Small intestine (tissue), 7 donors: ENCODE measurements around the gene BTG4. TPM values are rescaled to one million over a fixed set of nuclear protein-coding genes. Genes with fewer than 3 reads are reported as not detected.

Experiments used
- DNase-seq, 2 donors: peaks; one replicate each; pipeline versions ENCODE4 v3.0.0 to v3.0.0-alpha.2; 2013
- FAIRE-seq: peaks from 2 replicates; lab custom pipeline; 2012; peaks lifted over from hg19 to GRCh38; lab: Jason Lieb, UNC
- H3K27ac ChIP-seq, 3 donors: one replicate each; pipeline ENCODE4 v1.5.1; 2013; ENCODE audit warnings: low read length in 2 of 3, mild to moderate bottlenecking in 2 of 3, control low read depth in 1 of 3, inconsistent platforms in 1 of 3, low read depth in 1 of 3, moderate library complexity in 1 of 3
- H3K27me3 ChIP-seq, 3 donors: one replicate each; pipeline ENCODE4 v1.6.1; 2013; ENCODE audit warnings: low read length in 3 of 3, inconsistent platforms in 1 of 3; ENCODE audit not compliant: control insufficient read depth in 3 of 3, insufficient read depth in 3 of 3
- H3K36me3 ChIP-seq, 3 donors: one replicate each; pipeline ENCODE4 v1.6.1; 2013; ENCODE audit warnings: low read length in 3 of 3, inconsistent platforms in 1 of 3, low read depth in 1 of 3, mild to moderate bottlenecking in 1 of 3, moderate library complexity in 1 of 3; ENCODE audit not compliant: control insufficient read depth in 3 of 3, insufficient read depth in 2 of 3
- H3K4me1 ChIP-seq, 3 donors: one replicate each; pipeline ENCODE4 v1.6.1; 2013; ENCODE audit warnings: low read length in 2 of 3, inconsistent platforms in 1 of 3, low read depth in 1 of 3, mild to moderate bottlenecking in 1 of 3, moderate library complexity in 1 of 3; ENCODE audit not compliant: control insufficient read depth in 3 of 3, insufficient read depth in 2 of 3
- H3K4me3 ChIP-seq, 3 donors: one replicate each; pipeline ENCODE4 v1.5.1; 2013; ENCODE audit warnings: low read length in 3 of 3, control low read depth in 1 of 3, inconsistent platforms in 1 of 3, low read depth in 1 of 3, mild to moderate bottlenecking in 1 of 3, moderate library complexity in 1 of 3
- H3K9me3 ChIP-seq, 2 donors: one replicate each; pipeline ENCODE4 v1.6.1; 2013; ENCODE audit warnings: low read depth in 1 of 2, low read length in 1 of 2; ENCODE audit not compliant: control insufficient read depth in 2 of 2, insufficient read depth in 1 of 2
- WGBS, 3 donors: extraction: QIAGEN DNeasy Blood & Tissue Kit; methylation state at CpG; one replicate each; pipeline ENCODE4 v1.1.7; 2013; 5-methylcytosine and 5-hydroxymethylcytosine counted together
- polyA plus RNA-seq, 4 donors: library from polyadenylated mRNA; stranded (reverse) in 3 of 4; unstranded in 1 of 4; fragments of 200-250 nt in 3 of 4; fragments of 120-200 nt in 1 of 4; gene quantifications; one replicate each; pipeline versions ENCODE4 v1.2.1 to v1.2.3, GENCODE V29; 2013
- donor health status: healthy with polysubstance abuse.
- donor health status: control.
- donor health status: control.
- donor health status: Bipolar disorder and iron deficiency.
- donor health status: healthy.

Gene BTG4
- polyA plus RNA-seq, 4 donors, result not detected

GRCh38 chr11:111452817-111453552 lies 59.2 kb downstream of the BTG4 start:
- Histone ChIP-seq H3K27me3 (peaks cover 0 to 6% (median 0%) of the 10 kb centered on the region in 3 donors), H3K4me1 (no peaks in the 10 kb centered on the region), H3K36me3 (no peaks in the 10 kb centered on the region), H3K9me3 (peaks cover 0 to 5% of the 10 kb centered on the region in 2 donors), H3K4me3 (no peak overlapping the region), H3K27ac (no peak overlapping the region)
- 63 to 69% (median 69%) methylated on average over 10 of the region's 10 CpGs for WGBS, 3 donors
- no peak for DNase-seq
- FAIRE-seq, result no peak

GRCh38 chr11:111452146-111452545 lies 60.0 kb downstream of the BTG4 start:
- Histone ChIP-seq H3K36me3 (no peaks in the 10 kb centered on the region), H3K27me3 (peaks cover 0 to 6% (median 0%) of the 10 kb centered on the region in 3 donors), H3K4me3 (no peak overlapping the region), H3K27ac (no peak overlapping the region), H3K9me3 (peaks cover 0 to 5% of the 10 kb centered on the region in 2 donors), H3K4me1 (no peaks in the 10 kb centered on the region)
- 93 to 94% (median 93%) methylated on average over 6 of the region's 6 CpGs for WGBS, 3 donors
- DNase-seq, result no peak
- FAIRE-seq, result no peak

GRCh38 chr11:111450480-111451320 lies 61.5 kb downstream of the BTG4 start:
- H3K9me3 ChIP-seq, result peaks cover 0 to 5% of the 10 kb centered on the region in 2 donors
- WGBS, 3 donors, result 79 to 89% (median 83%) methylated on average over 12 of the region's 12 CpGs
- H3K36me3 ChIP-seq, result no peaks in the 10 kb centered on the region
- FAIRE-seq (no peak), DNase-seq (no peak)
- no peaks in the 10 kb centered on the region for H3K4me1 ChIP-seq
- H3K27ac ChIP-seq, result no peak overlapping the region
- H3K27me3 ChIP-seq, result peaks cover 0 to 6% (median 0%) of the 10 kb centered on the region in 3 donors
- H3K4me3 ChIP-seq, result no peak overlapping the region

GRCh38 chr11:111449696-111450479 lies 62.3 kb downstream of the BTG4 start:
- no peak for DNase-seq
- WGBS, 3 donors, result 80 to 90% (median 87%) methylated on average over 4 of the region's 4 CpGs
- Histone ChIP-seq H3K4me3 (no peak overlapping the region), H3K36me3 (no peaks in the 10 kb centered on the region), H3K4me1 (no peaks in the 10 kb centered on the region), H3K9me3 (peaks cover 0 to 5% of the 10 kb centered on the region in 2 donors), H3K27ac (no peak overlapping the region), H3K27me3 (peaks cover 0 to 5% (median 0%) of the 10 kb centered on the region in 3 donors)
- FAIRE-seq, result no peak

- H3K4me1 ChIP-seq, result no peaks in the 10 kb centered on the region
- peaks cover 0 to 3% (median 0%) of the 10 kb centered on the region in 3 donors for H3K27me3 ChIP-seq
- FAIRE-seq (no peak), DNase-seq (no peak)
- no peak overlapping the region for H3K27ac ChIP-seq
- peaks cover 0 to 5% of the 10 kb centered on the region in 2 donors for H3K9me3 ChIP-seq
- H3K4me3 ChIP-seq, result no peak overlapping the region
- no peaks in the 10 kb centered on the region for H3K36me3 ChIP-seq
- 47 to 64% (median 58%) methylated on average over 11 of the region's 11 CpGs for WGBS, 3 donors
These were observed 63.2 kb downstream of the BTG4 start for GRCh38 chr11:111448831-111449557.

GRCh38 chr11:111448414-111448813 lies 63.8 kb downstream of the BTG4 start:
- Histone ChIP-seq H3K27me3 (peaks cover 0 to 3% (median 0%) of the 10 kb centered on the region in 3 donors), H3K4me1 (no peaks in the 10 kb centered on the region), H3K36me3 (no peaks in the 10 kb centered on the region), H3K9me3 (peaks cover 0 to 5% of the 10 kb centered on the region in 2 donors), H3K27ac (no peak overlapping the region), H3K4me3 (no peak overlapping the region)
- FAIRE-seq (no peak), DNase-seq (no peak)
- 81 to 86% (median 82%) methylated on average over 8 of the region's 8 CpGs for WGBS, 3 donors

- DNase-seq (no peak), FAIRE-seq (no peak)
- Histone ChIP-seq H3K4me3 (no peak overlapping the region), H3K36me3 (no peaks in the 10 kb centered on the region), H3K4me1 (no peaks in the 10 kb centered on the region), H3K27me3 (peaks cover 0 to under 1% (median 0%) of the 10 kb centered on the region in 3 donors), H3K9me3 (peaks cover 0 to 5% of the 10 kb centered on the region in 2 donors), H3K27ac (no peak overlapping the region)
- 93 to 96% (median 94%) methylated on average over 5 of the region's 5 CpGs for WGBS, 3 donors
These were observed 64.3 kb downstream of the BTG4 start for GRCh38 chr11:111447931-111448330.
